SK-N-SH treated with all-trans-retinoic acid at 6 μM for 48 hours (cell line): ENCODE data around the gene NYAP2.

Experiments used
- ATAC-seq: fragments of 200-7000 bp; cut with Tn5 transposase; 3 replicates; pipeline ENCODE4 v1.9.1; 2020; ENCODE audit warnings: mild to moderate bottlenecking, moderate library complexity
- BACH2 ChIP-seq: fragments of 250-450 bp; sonication (Bioruptor Pico); IDR thresholded peaks from 2 replicates; pipeline ENCODE4 v1.9.0; 2021; ENCODE audit warnings: mild to moderate bottlenecking, borderline replicate concordance
- CSDC2 ChIP-seq: fragments of 250-450 bp; sonication (Bioruptor Pico); IDR thresholded peaks from 2 replicates; pipeline ENCODE4 v1.5.0; 2020; ENCODE audit warnings: mild to moderate bottlenecking, moderate library complexity
- ESRRG ChIP-seq: fragments of 250-450 bp; sonication (Bioruptor Pico); IDR thresholded peaks from 2 replicates; pipeline ENCODE4 v1.6.1; 2021; ENCODE audit warnings: mild to moderate bottlenecking
- GLIS3 ChIP-seq: fragments of 250-450 bp; sonication (Bioruptor Pico); IDR thresholded peaks from 2 replicates; pipeline ENCODE4 v1.5.0; 2020; ENCODE audit warnings: mild to moderate bottlenecking, moderate library complexity
- ISL1 ChIP-seq: fragments of 250-450 bp; sonication (Bioruptor Pico); IDR thresholded peaks from 2 replicates; pipeline ENCODE4 v2.1.2; 2022; ENCODE audit warnings: mild to moderate bottlenecking, moderate library complexity
- PPARA ChIP-seq: fragments of 250-450 bp; sonication (Bioruptor Pico); IDR thresholded peaks from 2 replicates; pipeline ENCODE4 v1.5.0; 2020; ENCODE audit warnings: mild to moderate bottlenecking, borderline replicate concordance
- SNAI2 ChIP-seq: fragments of 250-450 bp; sonication (Bioruptor Pico); IDR thresholded peaks from 2 replicates; pipeline ENCODE4 v1.5.0; 2020; ENCODE audit warnings: mild to moderate bottlenecking, moderate library complexity
- TCF4 ChIP-seq: fragments of 250-450 bp; sonication (Bioruptor Pico); IDR thresholded peaks from 2 replicates; pipeline ENCODE4 v1.8.0; 2021; ENCODE audit warnings: mild to moderate bottlenecking, moderate library complexity, borderline replicate concordance
- TOX ChIP-seq: fragments of 250-450 bp; sonication (Bioruptor Pico); IDR thresholded peaks from 2 replicates; pipeline ENCODE4 v1.8.0; 2021; ENCODE audit warnings: mild to moderate bottlenecking, moderate library complexity, borderline replicate concordance
- ZC3H10 ChIP-seq: fragments of 250-450 bp; sonication (Bioruptor Pico); IDR thresholded peaks from 2 replicates; pipeline ENCODE4 v1.5.1; 2021; ENCODE audit warnings: mild to moderate bottlenecking, moderate library complexity
- ZFP30 ChIP-seq: fragments of 450-650 bp; formaldehyde crosslinking; IDR thresholded peaks from 2 replicates; pipeline ENCODE4 v1.5.0; 2022; ENCODE audit warnings: mild to moderate bottlenecking, moderate library complexity
- ZNF565 ChIP-seq: fragments of 450-650 bp; formaldehyde crosslinking; conservative IDR thresholded peaks from 2 replicates; pipeline ENCODE4 v1.5.0; 2020; ENCODE audit warnings: low read depth, mild to moderate bottlenecking, moderate library complexity
- ZNF70 ChIP-seq: fragments of 450-650 bp; formaldehyde crosslinking; IDR thresholded peaks from 2 replicates; pipeline ENCODE4 v1.5.0; 2020; ENCODE audit warnings: mild to moderate bottlenecking, moderate library complexity
- ZNF8 ChIP-seq: fragments of 450-650 bp; formaldehyde crosslinking; IDR thresholded peaks from 2 replicates; pipeline ENCODE4 v1.5.0; 2020; ENCODE audit warnings: mild to moderate bottlenecking, moderate library complexity
- TF ChIP-seq, protein P1 (sequence below): fragments of 250-450 bp; sonication (Bioruptor Pico); IDR thresholded peaks from 2 replicates; pipeline ENCODE4 v1.8.0; 2021; ENCODE audit warnings: low read depth, mild to moderate bottlenecking, moderate library complexity, borderline replicate concordance
- TF ChIP-seq, protein P2 (sequence below): fragments of 250-450 bp; sonication (Bioruptor Pico); IDR thresholded peaks from 2 replicates; pipeline ENCODE4 v1.5.1; 2020; ENCODE audit warnings: low read depth, mild to moderate bottlenecking, moderate library complexity
- TF ChIP-seq, protein P3 (sequence below): fragments of 250-450 bp; sonication (Bioruptor Pico); IDR thresholded peaks from 2 replicates; pipeline ENCODE4 v1.5.1; 2021; ENCODE audit warnings: mild to moderate bottlenecking, moderate library complexity
- TF ChIP-seq, protein P4 (sequence below): fragments of 250-450 bp; sonication (Bioruptor Pico); IDR thresholded peaks from 2 replicates; pipeline ENCODE4 v1.8.0; 2020; ENCODE audit warnings: mild to moderate bottlenecking, moderate library complexity, borderline replicate concordance
- TF ChIP-seq, protein P5 (sequence below): fragments of 250-450 bp; sonication (Bioruptor Pico); IDR thresholded peaks from 2 replicates; pipeline ENCODE4 v1.5.0; 2020; ENCODE audit warnings: mild to moderate bottlenecking, moderate library complexity

NYAP2 gene

DNA sequence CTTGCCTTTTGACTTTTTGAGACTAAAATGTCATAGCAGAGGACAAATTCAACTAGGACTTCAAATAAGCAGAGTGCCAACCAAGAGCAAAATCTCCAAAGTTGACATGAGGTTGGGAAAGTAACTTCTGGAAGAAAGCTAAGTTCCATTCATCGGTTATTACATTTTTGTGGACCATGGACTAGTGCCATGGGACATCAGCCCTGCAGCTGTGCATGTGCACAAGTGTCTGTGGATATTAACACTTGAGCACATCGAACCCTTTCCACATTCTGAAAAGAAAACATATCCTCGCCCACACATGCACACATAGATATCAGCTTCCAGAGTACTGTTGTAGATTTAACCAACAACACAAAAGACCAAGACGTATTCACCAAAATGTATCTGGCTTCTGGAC, 262.6 kb downstream of the NYAP2 start:
- ATAC-seq, result no peak
- TF ChIP-seq SNAI2 (CRISPR knock-in tag), result no peak
- no peak for TF ChIP-seq ZNF565
- TF ChIP-seq, protein P1, sequence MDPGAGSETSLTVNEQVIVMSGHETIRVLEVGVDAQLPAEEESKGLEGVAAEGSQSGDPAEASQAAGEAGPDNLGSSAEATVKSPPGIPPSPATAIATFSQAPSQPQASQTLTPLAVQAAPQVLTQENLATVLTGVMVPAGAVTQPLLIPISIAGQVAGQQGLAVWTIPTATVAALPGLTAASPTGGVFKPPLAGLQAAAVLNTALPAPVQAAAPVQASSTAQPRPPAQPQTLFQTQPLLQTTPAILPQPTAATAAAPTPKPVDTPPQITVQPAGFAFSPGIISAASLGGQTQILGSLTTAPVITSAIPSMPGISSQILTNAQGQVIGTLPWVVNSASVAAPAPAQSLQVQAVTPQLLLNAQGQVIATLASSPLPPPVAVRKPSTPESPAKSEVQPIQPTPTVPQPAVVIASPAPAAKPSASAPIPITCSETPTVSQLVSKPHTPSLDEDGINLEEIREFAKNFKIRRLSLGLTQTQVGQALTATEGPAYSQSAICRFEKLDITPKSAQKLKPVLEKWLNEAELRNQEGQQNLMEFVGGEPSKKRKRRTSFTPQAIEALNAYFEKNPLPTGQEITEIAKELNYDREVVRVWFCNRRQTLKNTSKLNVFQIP (CRISPR knock-in tag), result no peak
- TF ChIP-seq, protein P2, sequence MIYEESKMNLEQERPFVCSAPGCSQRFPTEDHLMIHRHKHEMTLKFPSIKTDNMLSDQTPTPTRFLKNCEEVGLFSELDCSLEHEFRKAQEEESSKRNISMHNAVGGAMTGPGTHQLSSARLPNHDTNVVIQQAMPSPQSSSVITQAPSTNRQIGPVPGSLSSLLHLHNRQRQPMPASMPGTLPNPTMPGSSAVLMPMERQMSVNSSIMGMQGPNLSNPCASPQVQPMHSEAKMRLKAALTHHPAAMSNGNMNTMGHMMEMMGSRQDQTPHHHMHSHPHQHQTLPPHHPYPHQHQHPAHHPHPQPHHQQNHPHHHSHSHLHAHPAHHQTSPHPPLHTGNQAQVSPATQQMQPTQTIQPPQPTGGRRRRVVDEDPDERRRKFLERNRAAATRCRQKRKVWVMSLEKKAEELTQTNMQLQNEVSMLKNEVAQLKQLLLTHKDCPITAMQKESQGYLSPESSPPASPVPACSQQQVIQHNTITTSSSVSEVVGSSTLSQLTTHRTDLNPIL (CRISPR knock-in tag), result no peak
- TF ChIP-seq TOX (CRISPR knock-in tag), result no peak
- no peak for TF ChIP-seq PPARA (CRISPR knock-in tag)
- TF ChIP-seq, protein P3, sequence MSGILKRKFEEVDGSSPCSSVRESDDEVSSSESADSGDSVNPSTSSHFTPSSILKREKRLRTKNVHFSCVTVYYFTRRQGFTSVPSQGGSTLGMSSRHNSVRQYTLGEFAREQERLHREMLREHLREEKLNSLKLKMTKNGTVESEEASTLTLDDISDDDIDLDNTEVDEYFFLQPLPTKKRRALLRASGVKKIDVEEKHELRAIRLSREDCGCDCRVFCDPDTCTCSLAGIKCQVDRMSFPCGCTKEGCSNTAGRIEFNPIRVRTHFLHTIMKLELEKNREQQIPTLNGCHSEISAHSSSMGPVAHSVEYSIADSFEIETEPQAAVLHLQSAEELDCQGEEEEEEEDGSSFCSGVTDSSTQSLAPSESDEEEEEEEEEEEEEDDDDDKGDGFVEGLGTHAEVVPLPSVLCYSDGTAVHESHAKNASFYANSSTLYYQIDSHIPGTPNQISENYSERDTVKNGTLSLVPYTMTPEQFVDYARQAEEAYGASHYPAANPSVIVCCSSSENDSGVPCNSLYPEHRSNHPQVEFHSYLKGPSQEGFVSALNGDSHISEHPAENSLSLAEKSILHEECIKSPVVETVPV (CRISPR knock-in tag), result no peak
- TF ChIP-seq ZFP30, result no peak
- no peak for TF ChIP-seq ZNF8 (CRISPR knock-in tag)
- TF ChIP-seq ESRRG (CRISPR knock-in tag), result no peak
- TF ChIP-seq ZC3H10 (CRISPR knock-in tag), result no peak
- no peak for TF ChIP-seq CSDC2
- TF ChIP-seq, protein P4, sequence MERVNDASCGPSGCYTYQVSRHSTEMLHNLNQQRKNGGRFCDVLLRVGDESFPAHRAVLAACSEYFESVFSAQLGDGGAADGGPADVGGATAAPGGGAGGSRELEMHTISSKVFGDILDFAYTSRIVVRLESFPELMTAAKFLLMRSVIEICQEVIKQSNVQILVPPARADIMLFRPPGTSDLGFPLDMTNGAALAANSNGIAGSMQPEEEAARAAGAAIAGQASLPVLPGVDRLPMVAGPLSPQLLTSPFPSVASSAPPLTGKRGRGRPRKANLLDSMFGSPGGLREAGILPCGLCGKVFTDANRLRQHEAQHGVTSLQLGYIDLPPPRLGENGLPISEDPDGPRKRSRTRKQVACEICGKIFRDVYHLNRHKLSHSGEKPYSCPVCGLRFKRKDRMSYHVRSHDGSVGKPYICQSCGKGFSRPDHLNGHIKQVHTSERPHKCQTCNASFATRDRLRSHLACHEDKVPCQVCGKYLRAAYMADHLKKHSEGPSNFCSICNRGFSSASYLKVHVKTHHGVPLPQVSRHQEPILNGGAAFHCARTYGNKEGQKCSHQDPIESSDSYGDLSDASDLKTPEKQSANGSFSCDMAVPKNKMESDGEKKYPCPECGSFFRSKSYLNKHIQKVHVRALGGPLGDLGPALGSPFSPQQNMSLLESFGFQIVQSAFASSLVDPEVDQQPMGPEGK (CRISPR knock-in tag), result no peak
- TF ChIP-seq, protein P5, sequence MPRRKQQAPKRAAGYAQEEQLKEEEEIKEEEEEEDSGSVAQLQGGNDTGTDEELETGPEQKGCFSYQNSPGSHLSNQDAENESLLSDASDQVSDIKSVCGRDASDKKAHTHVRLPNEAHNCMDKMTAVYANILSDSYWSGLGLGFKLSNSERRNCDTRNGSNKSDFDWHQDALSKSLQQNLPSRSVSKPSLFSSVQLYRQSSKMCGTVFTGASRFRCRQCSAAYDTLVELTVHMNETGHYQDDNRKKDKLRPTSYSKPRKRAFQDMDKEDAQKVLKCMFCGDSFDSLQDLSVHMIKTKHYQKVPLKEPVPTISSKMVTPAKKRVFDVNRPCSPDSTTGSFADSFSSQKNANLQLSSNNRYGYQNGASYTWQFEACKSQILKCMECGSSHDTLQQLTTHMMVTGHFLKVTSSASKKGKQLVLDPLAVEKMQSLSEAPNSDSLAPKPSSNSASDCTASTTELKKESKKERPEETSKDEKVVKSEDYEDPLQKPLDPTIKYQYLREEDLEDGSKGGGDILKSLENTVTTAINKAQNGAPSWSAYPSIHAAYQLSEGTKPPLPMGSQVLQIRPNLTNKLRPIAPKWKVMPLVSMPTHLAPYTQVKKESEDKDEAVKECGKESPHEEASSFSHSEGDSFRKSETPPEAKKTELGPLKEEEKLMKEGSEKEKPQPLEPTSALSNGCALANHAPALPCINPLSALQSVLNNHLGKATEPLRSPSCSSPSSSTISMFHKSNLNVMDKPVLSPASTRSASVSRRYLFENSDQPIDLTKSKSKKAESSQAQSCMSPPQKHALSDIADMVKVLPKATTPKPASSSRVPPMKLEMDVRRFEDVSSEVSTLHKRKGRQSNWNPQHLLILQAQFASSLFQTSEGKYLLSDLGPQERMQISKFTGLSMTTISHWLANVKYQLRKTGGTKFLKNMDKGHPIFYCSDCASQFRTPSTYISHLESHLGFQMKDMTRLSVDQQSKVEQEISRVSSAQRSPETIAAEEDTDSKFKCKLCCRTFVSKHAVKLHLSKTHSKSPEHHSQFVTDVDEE (CRISPR knock-in tag), result no peak
- TF ChIP-seq TCF4, result no peak
- TF ChIP-seq ZNF70 (CRISPR knock-in tag), result no peak
- no peak for TF ChIP-seq GLIS3 (CRISPR knock-in tag)

DNA sequence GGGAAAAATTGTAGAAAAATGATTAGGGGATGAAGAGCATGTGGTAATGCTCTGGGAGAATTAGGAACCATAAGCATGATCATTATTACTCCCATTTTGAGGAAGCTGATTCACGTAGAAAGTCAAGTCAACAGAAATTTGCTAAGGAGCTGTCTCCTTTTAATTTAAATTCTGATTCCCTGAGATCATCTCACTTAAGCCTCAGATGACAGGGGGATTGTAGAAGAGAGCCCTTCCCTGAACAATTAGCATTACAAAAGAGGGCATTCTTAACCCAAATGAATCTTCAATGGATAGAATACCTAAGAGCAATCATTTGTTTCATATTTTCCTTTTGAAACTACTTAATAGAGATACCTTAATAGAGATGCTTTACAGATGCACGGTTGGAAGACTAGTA, 267.9 kb downstream of the NYAP2 start:
- TF ChIP-seq, protein P2 (CRISPR knock-in tag), result no peak
- TF ChIP-seq ESRRG (CRISPR knock-in tag) (no peak), ZC3H10 (CRISPR knock-in tag) (no peak), CSDC2 (no peak), PPARA (CRISPR knock-in tag) (no peak), ISL1 (CRISPR knock-in tag) (no peak), BACH2 (no peak), ZFP30 (no peak)
- TF ChIP-seq, protein P3 (CRISPR knock-in tag), result no peak
- TF ChIP-seq, protein P4 (CRISPR knock-in tag), result no peak
- TF ChIP-seq, protein P5 (CRISPR knock-in tag), result no peak
- ATAC-seq, result no peak
